ENCODE data around the gene NAXD. TPM values are rescaled to one million over a fixed set of nuclear protein-coding genes. Genes with fewer than 3 reads are reported as not detected.
A peak's percentile ranks its signal among the peaks of the same experiment; 100 is the strongest.
"Not testable (repeated sequence)": the region's sequence is repeated elsewhere in the genome, so short reads cannot be mapped to it uniquely, and the experiment has no call there.

The NAXD gene
- total RNA-seq = 10 to 100 TPM; 20.7 to 31.9 TPM

DNA sequence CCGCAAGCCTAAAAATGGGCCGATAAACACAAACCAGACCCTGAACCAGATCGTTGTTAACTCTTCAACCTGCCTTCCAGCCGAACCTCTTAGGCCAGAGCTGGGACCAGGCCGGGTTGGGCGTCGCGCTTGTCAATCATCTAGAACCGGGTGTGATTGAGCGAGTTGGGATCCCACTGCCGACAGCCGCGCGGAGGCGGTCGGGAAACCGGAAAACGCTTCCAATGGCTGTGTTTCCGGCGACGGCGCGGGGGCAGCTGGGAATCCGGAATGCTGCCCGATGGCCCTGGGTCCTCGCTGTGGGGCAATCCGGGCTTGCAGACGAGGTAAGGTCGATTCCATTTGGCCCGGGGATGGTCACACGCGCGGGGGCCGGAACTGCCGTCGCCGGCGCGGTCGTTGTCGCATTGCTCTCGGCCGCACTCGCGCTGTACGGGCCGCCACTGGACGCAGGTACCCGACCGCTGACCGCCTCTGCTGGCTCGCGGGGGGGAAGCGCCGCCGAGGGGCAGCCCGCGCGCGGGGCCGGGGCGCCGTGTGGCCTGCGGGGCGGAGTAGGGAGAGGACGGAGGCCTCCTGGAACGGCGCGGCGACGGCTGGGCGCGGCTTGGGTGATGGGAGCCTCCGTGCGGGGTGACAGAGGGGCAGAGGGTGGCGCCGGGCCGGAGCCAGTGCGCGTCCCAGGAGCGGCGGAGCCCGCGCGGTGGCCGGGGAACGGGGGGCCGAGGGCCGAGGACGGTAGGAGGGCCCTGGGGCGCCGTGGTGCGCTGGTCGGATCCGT, at the start of gene NAXD:
TSS of gene NAXD (plus strand) at position 224 of the 781 bp plus-strand sequence. CDS start at position 281, 57 bp downstream.
- H3K27ac Mint-ChIP-seq = peak within 1 kb of the TSS; percentile 83 to 89
- H3K9me3 Mint-ChIP-seq = no peaks in the 10 kb centered on the region
- ATAC-seq = peak; percentile 91 to 92
- peaks cover 4% of the 10 kb centered on the region for H3K36me3 Mint-ChIP-seq
- peaks cover 0 to under 1% of the 10 kb centered on the region in 2 donors for H3K27me3 Mint-ChIP-seq
- H3K4me1 Mint-ChIP-seq (ENCODE audit: low read depth in 2 of 2) = peaks cover 10 to 19% of the 10 kb centered on the region in 2 donors
- DNase-seq (ENCODE audit: low spot score) = peak; percentile 84
- peak within 1 kb of the TSS; percentile 90 for H3K4me3 Mint-ChIP-seq

DNA sequence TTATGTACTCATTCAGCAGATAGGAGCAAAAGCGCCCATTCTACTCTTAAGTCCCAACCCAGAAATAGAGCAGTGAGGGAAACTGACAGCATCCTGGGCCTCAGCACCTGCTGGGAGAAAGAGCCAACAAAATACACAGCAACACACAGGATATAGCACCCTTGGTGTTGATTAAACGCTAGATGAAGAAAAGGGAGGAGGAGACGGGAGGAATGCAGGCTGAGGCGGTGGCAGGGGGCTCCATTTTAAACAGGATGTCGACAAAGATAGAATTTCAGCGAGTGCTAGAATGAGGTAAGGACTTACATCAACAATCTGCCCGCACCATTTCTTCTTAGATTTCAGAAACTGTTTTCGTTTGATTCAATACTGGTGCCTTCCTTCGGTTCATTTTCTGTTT, 49.2 kb upstream of the NAXD start:
- H3K4me3 Mint-ChIP-seq = no peak overlapping the region
- H3K27ac Mint-ChIP-seq = no peak overlapping the region
- no peaks in the 10 kb centered on the region for H3K9me3 Mint-ChIP-seq
- peaks cover 0 to 4% of the 10 kb centered on the region in 2 donors for H3K4me1 Mint-ChIP-seq (ENCODE audit: low read depth in 2 of 2)
- peaks cover 26 to 35% of the 10 kb centered on the region in 2 donors for H3K27me3 Mint-ChIP-seq
- H3K36me3 Mint-ChIP-seq = no peaks in the 10 kb centered on the region
- DNase-seq (ENCODE audit: low spot score) (no peak), ATAC-seq (no peak)

DNA sequence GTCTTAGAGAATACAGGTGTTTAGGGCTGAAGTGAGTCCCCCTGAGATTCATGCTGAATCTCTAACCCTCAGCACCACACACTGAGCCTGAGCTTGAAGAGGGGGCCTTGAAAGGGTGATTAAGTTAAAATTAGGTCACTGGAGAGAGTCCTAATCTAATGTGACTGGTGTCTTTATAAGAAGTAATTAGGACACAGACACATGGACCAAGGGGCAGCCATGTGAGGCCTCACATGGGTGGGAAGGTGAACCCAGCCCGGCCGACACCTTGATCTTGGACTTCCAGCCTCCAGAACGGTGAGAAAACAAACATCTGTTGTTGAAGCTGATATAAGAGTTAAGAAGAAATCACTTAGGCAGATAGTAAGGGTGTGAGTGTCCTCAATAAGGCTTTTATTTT, 46.7 kb upstream of the NAXD start:
- no peaks in the 10 kb centered on the region for H3K9me3 Mint-ChIP-seq

GRCh38 chr13:110569962-110570361, 45.4 kb upstream of the NAXD start:
- DNase-seq (ENCODE audit: low spot score); H3K9me3 Mint-ChIP-seq; H3K4me1 Mint-ChIP-seq (ENCODE audit: low read depth in 2 of 2); H3K4me3 Mint-ChIP-seq; H3K36me3 Mint-ChIP-seq; H3K27ac Mint-ChIP-seq; ATAC-seq: not testable (repeated sequence)
- H3K27me3 Mint-ChIP-seq = peaks cover 27 to 40% of the 10 kb centered on the region in 2 donors

More for the DNA sequence above, 46.7 kb upstream of the NAXD start:
- Mint-ChIP-seq H3K36me3 (no peaks in the 10 kb centered on the region), H3K4me1 (ENCODE audit: low read depth in 2 of 2) (no peaks in the 10 kb centered on the region), H3K27me3 (peaks cover 32 to 40% of the 10 kb centered on the region in 2 donors), H3K27ac (no peak overlapping the region), H3K4me3 (no peak overlapping the region)
- DNase-seq (ENCODE audit: low spot score) (no peak), ATAC-seq (no peak)

DNA sequence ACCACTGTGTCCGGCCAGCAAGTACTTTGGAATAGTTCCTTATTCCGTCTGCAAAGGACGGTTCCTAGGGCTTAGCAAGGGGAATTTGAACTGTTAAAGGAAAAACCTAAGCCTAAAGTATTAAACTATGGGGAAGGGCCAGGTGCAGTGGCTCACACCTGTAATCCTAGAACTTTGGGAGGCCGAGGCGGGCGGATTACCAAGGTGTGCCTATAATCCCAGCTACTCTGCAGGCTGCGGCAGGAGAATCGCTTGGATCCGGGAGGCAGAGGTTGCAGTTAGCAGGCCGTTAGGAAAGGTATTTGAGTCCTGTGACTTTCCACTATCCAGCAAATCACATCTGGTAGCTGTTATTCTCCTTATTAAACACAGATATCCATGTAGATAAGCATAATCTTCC, 44.5 kb upstream of the NAXD start:
- Mint-ChIP-seq H3K9me3 (no peaks in the 10 kb centered on the region), H3K36me3 (no peaks in the 10 kb centered on the region), H3K4me3 (no peak overlapping the region), H3K4me1 (ENCODE audit: low read depth in 2 of 2) (peaks cover 7% of the 10 kb centered on the region in 2 donors), H3K27ac (no peak overlapping the region), H3K27me3 (peaks cover 31 to 44% of the 10 kb centered on the region in 2 donors)
- ATAC-seq (no peak), DNase-seq (ENCODE audit: low spot score) (no peak)

DNA sequence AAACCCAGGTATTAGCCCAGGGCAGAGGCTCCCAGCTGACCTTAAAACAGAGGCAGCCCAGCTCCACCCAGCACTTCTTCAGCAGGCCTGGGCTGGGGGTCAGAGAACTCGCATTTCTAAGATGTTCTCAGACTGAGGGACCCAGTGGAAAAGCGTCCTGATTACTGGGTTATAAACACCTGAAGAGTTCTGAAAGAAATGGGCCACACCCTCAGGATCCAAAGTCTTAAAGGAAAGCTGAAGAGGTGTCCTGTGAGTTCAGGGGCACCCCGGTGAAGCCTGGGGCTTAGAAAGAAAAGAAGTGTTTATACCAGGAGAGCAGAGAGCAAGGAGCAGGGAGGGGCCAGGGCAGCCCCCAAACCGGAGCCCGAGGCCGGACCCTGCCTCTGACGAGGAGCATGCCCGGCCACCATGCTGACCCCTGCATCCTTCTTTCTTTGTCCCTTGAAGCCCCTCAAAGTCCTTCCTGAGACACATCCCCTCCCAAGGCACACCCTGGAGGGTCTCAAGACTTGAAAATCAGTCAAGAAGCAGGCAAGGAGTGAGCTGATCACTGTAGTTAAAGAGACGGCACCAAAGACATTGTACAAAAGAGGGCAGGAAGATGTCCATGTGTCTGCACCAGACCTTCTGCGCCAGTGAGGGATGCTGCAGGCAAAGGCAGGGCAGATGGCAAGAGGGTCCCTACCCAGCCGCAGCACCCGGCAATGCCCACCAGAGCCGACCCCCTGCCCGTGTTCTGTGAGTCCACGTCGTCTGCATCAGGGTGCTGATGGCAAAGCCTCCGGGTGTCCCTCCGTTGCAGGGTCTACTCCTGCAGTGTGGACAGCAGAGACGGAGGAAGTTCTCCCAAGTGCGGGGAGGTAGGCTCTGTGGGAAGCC, 43.2 kb upstream of the NAXD start:
- Mint-ChIP-seq H3K36me3 (no peaks in the 10 kb centered on the region), H3K9me3 (no peaks in the 10 kb centered on the region), H3K27me3 (peaks cover 32 to 47% of the 10 kb centered on the region in 2 donors), H3K4me1 (ENCODE audit: low read depth in 2 of 2) (peaks cover 10% of the 10 kb centered on the region in 2 donors), H3K4me3 (no peak overlapping the region), H3K27ac (no peak overlapping the region)
- ATAC-seq (no peak), DNase-seq (ENCODE audit: low spot score) (no peak)

GRCh38 chr13:110572778-110573118, 42.6 kb upstream of the NAXD start:
- Mint-ChIP-seq H3K4me3 (no peak overlapping the region), H3K9me3 (no peaks in the 10 kb centered on the region), H3K36me3 (no peaks in the 10 kb centered on the region), H3K27ac (no peak overlapping the region), H3K27me3 (peaks cover 28 to 47% of the 10 kb centered on the region in 2 donors), H3K4me1 (ENCODE audit: low read depth in 2 of 2) (peaks cover 10% of the 10 kb centered on the region in 2 donors)
- ATAC-seq = no peak
- DNase-seq (ENCODE audit: low spot score) = no peak

DNA sequence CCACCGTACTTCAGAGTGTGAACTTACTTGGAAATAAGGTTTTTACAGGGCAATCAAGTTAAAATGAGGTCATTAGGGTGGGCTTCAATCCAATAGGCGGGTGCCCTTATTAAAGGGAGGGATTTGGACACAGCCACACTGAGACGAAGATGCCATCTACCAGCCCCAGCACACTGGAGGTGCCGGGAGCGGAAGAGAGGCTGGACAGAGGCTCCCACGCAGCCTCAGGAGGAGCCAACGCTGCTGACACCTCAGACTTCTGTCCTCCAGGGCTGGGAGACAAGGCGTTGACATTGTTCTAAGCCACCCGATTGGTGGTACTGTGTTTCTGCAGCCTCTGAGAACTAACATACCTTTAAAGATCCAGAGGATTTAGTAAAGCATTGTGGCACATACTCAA, 41.2 kb upstream of the NAXD start:
- no peak for ATAC-seq
- Mint-ChIP-seq H3K36me3 (no peaks in the 10 kb centered on the region), H3K9me3 (no peaks in the 10 kb centered on the region), H3K27ac (no peak overlapping the region), H3K4me1 (ENCODE audit: low read depth in 2 of 2) (peaks cover 10% of the 10 kb centered on the region in 2 donors), H3K27me3 (peaks cover 28 to 49% of the 10 kb centered on the region in 2 donors), H3K4me3 (no peak overlapping the region)
- no peak for DNase-seq (ENCODE audit: low spot score)

- Mint-ChIP-seq H3K4me3 (peak overlapping the region; percentile 27), H3K4me1 (ENCODE audit: low read depth in 2 of 2) (peaks cover 10% of the 10 kb centered on the region in 2 donors), H3K9me3 (no peaks in the 10 kb centered on the region), H3K27me3 (peaks cover 23 to 46% of the 10 kb centered on the region in 2 donors), H3K27ac (no peak overlapping the region), H3K36me3 (no peaks in the 10 kb centered on the region)
- DNase-seq (ENCODE audit: low spot score) = no peak
- peak in 1 of 2 donors; percentile 53 for ATAC-seq
Observed at GRCh38 chr13:110575322-110576069, 39.8 kb upstream of the NAXD start.

GRCh38 chr13:110576070-110576394, 39.3 kb upstream of the NAXD start:
- no peaks in the 10 kb centered on the region for H3K36me3 Mint-ChIP-seq
- DNase-seq (ENCODE audit: low spot score) (no peak), ATAC-seq (no peak)
- H3K27ac Mint-ChIP-seq = no peak overlapping the region
- no peaks in the 10 kb centered on the region for H3K9me3 Mint-ChIP-seq
- H3K4me3 Mint-ChIP-seq = peak overlapping the region; percentile 27
- H3K27me3 Mint-ChIP-seq = peaks cover 25 to 46% of the 10 kb centered on the region in 2 donors
- H3K4me1 Mint-ChIP-seq (ENCODE audit: low read depth in 2 of 2) = peaks cover 10% of the 10 kb centered on the region in 2 donors

DNA sequence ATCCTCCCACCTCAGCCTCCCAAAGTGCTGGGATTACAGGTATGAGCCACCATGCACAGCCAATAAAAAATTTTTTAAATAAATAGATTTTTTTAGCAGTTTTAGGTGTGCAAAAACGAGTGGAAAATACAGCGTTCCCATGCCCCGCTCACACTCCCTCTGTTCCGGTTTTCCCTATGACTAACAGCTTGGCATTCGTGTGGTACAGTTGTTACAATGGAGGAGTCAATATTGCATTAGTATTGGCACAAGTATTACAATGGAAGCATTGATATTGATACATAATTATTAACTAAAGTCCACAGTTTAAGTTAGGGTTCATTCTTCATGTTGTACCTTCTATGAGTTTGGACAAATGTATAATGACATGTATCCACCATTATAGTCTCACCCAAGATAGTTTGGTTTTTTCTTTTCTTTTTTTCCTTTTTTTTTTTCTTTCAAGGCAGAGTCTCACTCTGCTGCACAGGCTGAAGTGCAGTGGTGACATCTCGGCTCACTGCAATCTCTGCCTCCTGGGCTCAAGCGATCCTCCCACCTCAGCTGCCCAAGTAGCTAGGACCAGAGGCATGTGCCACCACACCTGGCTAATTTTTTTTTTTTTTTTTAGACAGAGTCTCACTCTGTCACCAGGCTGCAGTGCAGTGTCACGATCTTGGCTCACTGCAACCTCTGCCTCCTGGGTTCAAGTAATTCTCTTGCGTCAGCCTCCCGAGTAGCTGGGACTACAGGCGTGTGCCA, 38.4 kb upstream of the NAXD start:
- no peak for DNase-seq (ENCODE audit: low spot score)
- Mint-ChIP-seq H3K36me3 (no peaks in the 10 kb centered on the region), H3K9me3 (no peaks in the 10 kb centered on the region), H3K4me1 (ENCODE audit: low read depth in 2 of 2) (peaks cover 10% of the 10 kb centered on the region in 2 donors), H3K27ac (no peak overlapping the region), H3K27me3 (peaks cover 26 to 39% of the 10 kb centered on the region in 2 donors), H3K4me3 (no peak overlapping the region)
- no peak for ATAC-seq

- Mint-ChIP-seq H3K36me3 (no peaks in the 10 kb centered on the region), H3K4me1 (ENCODE audit: low read depth in 2 of 2) (peaks cover 10% of the 10 kb centered on the region in 2 donors), H3K9me3 (no peaks in the 10 kb centered on the region), H3K27ac (no peak overlapping the region), H3K27me3 (peaks cover 29 to 35% of the 10 kb centered on the region in 2 donors), H3K4me3 (no peak overlapping the region)
- no peak for DNase-seq (ENCODE audit: low spot score)
- ATAC-seq = no peak
Observed at GRCh38 chr13:110578363-110578762, 37.0 kb upstream of the NAXD start.

GRCh38 chr13:110580800-110581199, 34.5 kb upstream of the NAXD start:
- ATAC-seq = no peak
- H3K9me3 Mint-ChIP-seq = no peaks in the 10 kb centered on the region
- H3K27ac Mint-ChIP-seq = no peak overlapping the region
- H3K4me3 Mint-ChIP-seq = no peak overlapping the region
- peaks cover 4% of the 10 kb centered on the region in 2 donors for H3K4me1 Mint-ChIP-seq (ENCODE audit: low read depth in 2 of 2)
- no peak for DNase-seq (ENCODE audit: low spot score)
- H3K27me3 Mint-ChIP-seq = peaks cover 17 to 18% of the 10 kb centered on the region in 2 donors
- H3K36me3 Mint-ChIP-seq = no peaks in the 10 kb centered on the region

All from natural killer cell treated with Interleukin-12 subunit alpha and Interleukin-12 subunit beta and Interleukin-15 and Interleukin-18, amount 100 ng/mL, for 72 hours (primary cell).